Peyer's patch (tissue), 4 donors: ENCODE data around the gene GPR25.

Experiments
- POLR2A ChIP-seq, 2 donors: fragments of 450-650 bp; IDR thresholded peaks; one replicate each; pipeline ENCODE4 v1.5.1; 2017; ENCODE audit warnings: antibody characterized with exemption in 2 of 2, mild to moderate bottlenecking in 2 of 2, moderate library complexity in 2 of 2
- TF ChIP-seq, protein P1 (sequence below), 6 experiments: fragments of 450-650 bp in 4 of 6; fragments of 200-600 bp in 2 of 6; sonication (generic) in 1 of 6; IDR thresholded peaks; one replicate each; pipeline ENCODE4 v1.5.1; 2017 to 2019; ENCODE audit warnings: antibody characterized with exemption in 6 of 6, mild to moderate bottlenecking in 3 of 6, moderate library complexity in 1 of 6

DNA sequence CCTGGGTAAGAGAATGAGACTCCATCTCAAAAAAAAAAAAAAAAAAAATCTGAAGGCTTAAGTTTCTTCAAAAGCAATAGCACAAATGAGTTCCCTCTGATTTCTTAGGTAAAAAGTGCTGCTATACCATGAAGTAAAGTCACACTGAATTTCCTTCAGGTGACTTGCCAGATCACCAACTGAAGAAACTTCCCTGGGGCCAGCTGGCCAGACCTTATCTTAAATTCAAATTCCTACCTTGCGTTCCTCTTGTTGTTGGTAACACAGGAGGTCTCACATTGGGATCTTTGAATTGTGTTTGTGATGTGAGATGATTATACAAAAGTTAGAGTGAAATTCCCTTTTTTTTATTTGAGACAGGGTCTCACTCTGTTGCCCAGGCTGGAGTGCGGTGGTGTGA lies 33.7 kb downstream of the GPR25 start:
- no peak for TF ChIP-seq POLR2A (IDR thresholded peaks at IDR 0.05)
- TF ChIP-seq, protein P1, sequence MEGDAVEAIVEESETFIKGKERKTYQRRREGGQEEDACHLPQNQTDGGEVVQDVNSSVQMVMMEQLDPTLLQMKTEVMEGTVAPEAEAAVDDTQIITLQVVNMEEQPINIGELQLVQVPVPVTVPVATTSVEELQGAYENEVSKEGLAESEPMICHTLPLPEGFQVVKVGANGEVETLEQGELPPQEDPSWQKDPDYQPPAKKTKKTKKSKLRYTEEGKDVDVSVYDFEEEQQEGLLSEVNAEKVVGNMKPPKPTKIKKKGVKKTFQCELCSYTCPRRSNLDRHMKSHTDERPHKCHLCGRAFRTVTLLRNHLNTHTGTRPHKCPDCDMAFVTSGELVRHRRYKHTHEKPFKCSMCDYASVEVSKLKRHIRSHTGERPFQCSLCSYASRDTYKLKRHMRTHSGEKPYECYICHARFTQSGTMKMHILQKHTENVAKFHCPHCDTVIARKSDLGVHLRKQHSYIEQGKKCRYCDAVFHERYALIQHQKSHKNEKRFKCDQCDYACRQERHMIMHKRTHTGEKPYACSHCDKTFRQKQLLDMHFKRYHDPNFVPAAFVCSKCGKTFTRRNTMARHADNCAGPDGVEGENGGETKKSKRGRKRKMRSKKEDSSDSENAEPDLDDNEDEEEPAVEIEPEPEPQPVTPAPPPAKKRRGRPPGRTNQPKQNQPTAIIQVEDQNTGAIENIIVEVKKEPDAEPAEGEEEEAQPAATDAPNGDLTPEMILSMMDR (IDR thresholded peaks at IDR 0.05), result no peak
